ENCODE measurements around the gene TDRD10.
"Not testable (repeated sequence)": the region's sequence is repeated elsewhere in the genome, so short reads cannot be mapped to it uniquely, and the experiment has no call there.

The TDRD10 gene

GRCh38 chr1:154517661-154518060 lies 15.6 kb downstream of the TDRD10 start:
- DNase-seq: no peak

- no peak for DNase-seq
These were observed 17.6 kb downstream of the TDRD10 start for GRCh38 chr1:154519591-154519991.

- no peak for DNase-seq
These were observed 18.3 kb downstream of the TDRD10 start for GRCh38 chr1:154520333-154520732.

GRCh38 chr1:154521695-154522094 lies 19.7 kb downstream of the TDRD10 start:
- no peak for DNase-seq

GRCh38 chr1:154524881-154525280 lies 22.9 kb downstream of the TDRD10 start:
- DNase-seq: no peak

GRCh38 chr1:154527192-154527591 lies 25.2 kb downstream of the TDRD10 start:
- no peak for DNase-seq

- DNase-seq: no peak
These were observed 27.3 kb downstream of the TDRD10 start for GRCh38 chr1:154529308-154529707.

- DNase-seq: not testable (repeated sequence)
These were observed 29.9 kb downstream of the TDRD10 start for GRCh38 chr1:154531950-154532349.

- DNase-seq: peak; percentile 13
These were observed 32.2 kb downstream of the TDRD10 start for GRCh38 chr1:154533952-154534844.

- DNase-seq: no peak
These were observed 34.6 kb downstream of the TDRD10 start for GRCh38 chr1:154536570-154536969.

GRCh38 chr1:154539486-154540483 lies 37.8 kb downstream of the TDRD10 start:
- no peak for DNase-seq

- no peak for DNase-seq
These were observed 39.2 kb downstream of the TDRD10 start for GRCh38 chr1:154541231-154541630.

- no peak for DNase-seq
These were observed 44.4 kb downstream of the TDRD10 start for GRCh38 chr1:154546264-154547063.

- no peak for DNase-seq
These were observed 45.2 kb downstream of the TDRD10 start for GRCh38 chr1:154547105-154547732.

- DNase-seq: no peak
These were observed 46.0 kb downstream of the TDRD10 start for GRCh38 chr1:154548028-154548427.

GRCh38 chr1:154549202-154549770 lies 47.3 kb downstream of the TDRD10 start:
- DNase-seq: no peak

GRCh38 chr1:154550070-154550469 lies 48.1 kb downstream of the TDRD10 start:
- DNase-seq: no peak

- no peak for DNase-seq
These were observed 48.6 kb downstream of the TDRD10 start for GRCh38 chr1:154550657-154551056.

GRCh38 chr1:154551474-154551873 lies 49.5 kb downstream of the TDRD10 start:
- no peak for DNase-seq

- DNase-seq: no peak
These were observed 50.0 kb downstream of the TDRD10 start for GRCh38 chr1:154552036-154552435.

All from NCI-H524 treated with DMSO at 0.1 percent for 48 hours (cell line).